H1 (cell line): ENCODE measurements around the gene GNLY. TPM values are rescaled to one million over a fixed set of nuclear protein-coding genes. Genes with fewer than 3 reads are reported as not detected.

Experiments used
- CTCF ChIA-PET: fragments of 300-600 bp; sonication (Branson Sonifier 250); formaldehyde crosslinking; loops from one replicate; lab custom pipeline; 2021; ENCODE audit not compliant: partially characterized antibody; lab: Charles Lee
- POLR2A ChIA-PET: fragments of 300-600 bp; sonication (Branson Sonifier 250); formaldehyde crosslinking; loops from one replicate; lab custom pipeline; 2021; ENCODE audit warnings: inconsistent platforms; ENCODE audit not compliant: partially characterized antibody; lab: Charles Lee
- DNase-seq, 2 experiments: peaks; one replicate each; pipeline versions ENCODE4 v3.0.0 to v3.0.0-alpha.2; 2010 to 2022; ENCODE audit warnings: low spot score in 2 of 2, low read depth in 1 of 2, mixed read lengths in 1 of 2
- FAIRE-seq: peaks from 2 replicates; lab custom pipeline; 2011; peaks lifted over from hg19 to GRCh38; lab: Jason Lieb, UNC
- H2AFZ ChIP-seq: 2 replicates; pipeline ENCODE4 v1.8.1; 2012; ENCODE audit warnings: low read length, inconsistent platforms
- H2AK5ac ChIP-seq: 2 replicates; pipeline ENCODE4 v1.6.1; 2013; ENCODE audit warnings: low read depth, low read length
- H2BK120ac ChIP-seq: replicated peaks from 2 replicates; pipeline ENCODE3; 2013; ENCODE audit warnings: low read depth, low read length, inconsistent platforms
- H2BK12ac ChIP-seq: 2 replicates; pipeline ENCODE4 v1.6.1; 2013; ENCODE audit warnings: low read depth, low read length
- H2BK15ac ChIP-seq: 2 replicates; pipeline ENCODE4 v1.6.1; 2013; ENCODE audit warnings: low read length
- H2BK20ac ChIP-seq: 2 replicates; pipeline ENCODE4 v1.6.1; 2013; ENCODE audit warnings: low read length
- H2BK5ac ChIP-seq: 2 replicates; pipeline ENCODE4 v1.6.1; 2013; ENCODE audit warnings: low read depth, low read length
- H3K14ac ChIP-seq: 2 replicates; pipeline ENCODE4 v1.6.1; 2013; ENCODE audit warnings: inconsistent platforms; ENCODE audit not compliant: insufficient read length
- H3K18ac ChIP-seq: 2 replicates; pipeline ENCODE4 v1.6.1; 2013; ENCODE audit warnings: low read length; ENCODE audit errors: extremely low read depth
- H3K23ac ChIP-seq: 2 replicates; pipeline ENCODE4 v1.6.1; 2013; ENCODE audit warnings: inconsistent platforms; ENCODE audit not compliant: insufficient read length
- H3K23me2 ChIP-seq: 2 replicates; pipeline ENCODE4 v1.6.1; 2013; ENCODE audit warnings: low read depth, low read length
- H3K27ac ChIP-seq: 2 replicates; pipeline ENCODE4 v1.6.1; 2011; ENCODE audit warnings: low read depth, low read length, inconsistent platforms
- H3K27me3 ChIP-seq, 4 experiments: replicated peaks in 1 of 4; 1 replicate in 1 of 4; 2 replicates in 3 of 4; pipeline versions ENCODE4 v1.6.1 to v1.8.1; 2011 to 2013; ENCODE audit warnings: low read length in 3 of 4, mild to moderate bottlenecking in 3 of 4, inconsistent platforms in 2 of 4, mixed read lengths in 2 of 4, moderate library complexity in 1 of 4; ENCODE audit not compliant: control insufficient read depth in 3 of 4, insufficient read depth in 3 of 4; ENCODE audit errors: extremely low read depth in 1 of 4
- H3K36me3 ChIP-seq, 4 experiments: 2 replicates each; pipeline versions ENCODE4 v1.6.1 to v1.8.1; 2011 to 2013; ENCODE audit warnings: mild to moderate bottlenecking in 4 of 4, low read length in 3 of 4, moderate library complexity in 2 of 4, control low read depth in 1 of 4, inconsistent platforms in 1 of 4; ENCODE audit not compliant: insufficient read depth in 4 of 4, control insufficient read depth in 2 of 4
- H3K4ac ChIP-seq: replicated peaks from 2 replicates; pipeline ENCODE3; 2013; ENCODE audit warnings: low read length, low read depth, mixed read lengths, inconsistent platforms; ENCODE audit not compliant: insufficient read length
- H3K4me1 ChIP-seq, 4 experiments: replicated peaks in 1 of 4; 1 replicate in 1 of 4; 2 replicates in 3 of 4; pipeline versions ENCODE4 v1.6.1 to v1.8.1; 2011 to 2013; ENCODE audit warnings: low read length in 3 of 4, inconsistent platforms in 2 of 4, mixed read lengths in 1 of 4; ENCODE audit not compliant: insufficient read depth in 4 of 4, control insufficient read depth in 3 of 4
- H3K4me2 ChIP-seq, 2 experiments: 2 replicates each; pipeline versions ENCODE4 v1.6.1 to v1.8.1; 2011 to 2013; ENCODE audit warnings: low read depth in 2 of 2, low read length in 2 of 2, control low read depth in 1 of 2, inconsistent platforms in 1 of 2, mild to moderate bottlenecking in 1 of 2; ENCODE audit not compliant: insufficient read depth in 1 of 2
- H3K4me3 ChIP-seq, 4 experiments: fragments of 200-600, 300-600 bp in 1 of 4; sonication (generic), shearing (Covaris generic), sonication (Bioruptor Twin) in 1 of 4; 2 replicates each; pipeline versions ENCODE4 v1.5.1 to v1.8.1; 2011 to 2016; ENCODE audit warnings: low read length in 4 of 4, low read depth in 3 of 4, control low read depth in 2 of 4, inconsistent platforms in 2 of 4, mild to moderate bottlenecking in 2 of 4, mixed read lengths in 1 of 4, moderate library complexity in 1 of 4; ENCODE audit not compliant: insufficient read depth in 2 of 4; ENCODE audit errors: extremely low read depth in 1 of 4
- H3K56ac ChIP-seq: replicated peaks from 2 replicates; pipeline ENCODE3; 2013; ENCODE audit warnings: low read depth, mild to moderate bottlenecking, mixed read lengths, low read length, inconsistent platforms; ENCODE audit not compliant: insufficient read length
- H3K79me1 ChIP-seq: 2 replicates; pipeline ENCODE4 v1.6.1; 2013; ENCODE audit warnings: low read depth, low read length, control low read depth
- H3K79me2 ChIP-seq, 2 experiments: 2 replicates each; pipeline versions ENCODE4 v1.6.1 to v1.8.1; 2012 to 2013; ENCODE audit warnings: low read length in 2 of 2, mild to moderate bottlenecking in 2 of 2, inconsistent platforms in 1 of 2; ENCODE audit not compliant: insufficient read depth in 2 of 2, control insufficient read depth in 1 of 2
- H3K9ac ChIP-seq, 4 experiments: replicated peaks in 1 of 4; 1 replicate in 1 of 4; 2 replicates in 3 of 4; pipeline versions ENCODE4 v1.6.1 to v1.8.1; 2011 to 2013; ENCODE audit warnings: low read depth in 3 of 4, low read length in 3 of 4, control low read depth in 2 of 4, mild to moderate bottlenecking in 2 of 4, moderate library complexity in 2 of 4, inconsistent platforms in 1 of 4; ENCODE audit errors: extremely low read depth in 1 of 4
- H3K9me3 ChIP-seq, 2 experiments: 2 replicates each; pipeline versions ENCODE4 v1.6.1 to v1.8.1; 2012 to 2013; ENCODE audit warnings: mild to moderate bottlenecking in 2 of 2, moderate library complexity in 2 of 2, control low read depth in 1 of 2, inconsistent platforms in 1 of 2, low read depth in 1 of 2, low read length in 1 of 2, mixed read lengths in 1 of 2; ENCODE audit not compliant: insufficient read depth in 2 of 2
- H4K20me1 ChIP-seq, 2 experiments: replicated peaks in 1 of 2; 2 replicates each; pipeline versions ENCODE3 to v1.8.1; 2011 to 2013; ENCODE audit warnings: inconsistent platforms in 2 of 2, low read length in 2 of 2, mild to moderate bottlenecking in 1 of 2; ENCODE audit not compliant: insufficient read depth in 2 of 2, control insufficient read depth in 1 of 2
- H4K5ac ChIP-seq: 2 replicates; pipeline ENCODE4 v1.6.1; 2013; ENCODE audit warnings: low read length, low read depth, mixed read lengths, inconsistent platforms; ENCODE audit not compliant: insufficient read length
- H4K8ac ChIP-seq: 2 replicates; pipeline ENCODE4 v1.8.0; 2013; ENCODE audit warnings: mild to moderate bottlenecking, moderate library complexity, low read length, inconsistent platforms; ENCODE audit not compliant: insufficient read depth; ENCODE audit errors: extremely low read depth
- H4K91ac ChIP-seq: replicated peaks from 2 replicates; pipeline ENCODE3; 2013; ENCODE audit warnings: low read length, mixed read lengths, inconsistent platforms; ENCODE audit not compliant: insufficient read length
- GABPA ChIP-seq: IDR thresholded peaks from 2 replicates; pipeline ENCODE4 v1.6.1; 2011; ENCODE audit warnings: mild to moderate bottlenecking, low read length, moderate library complexity, borderline replicate concordance; ENCODE audit not compliant: insufficient read depth
- WGBS, 2 experiments: shearing (Covaris generic) in 1 of 2; methylation state at CpG; one replicate each; pipeline versions ENCODE4 v1.1.6 to v1.1.7; 2013 to 2015; ENCODE audit warnings: low lambda C conversion rate in 2 of 2, mixed read lengths in 2 of 2, inconsistent platforms in 1 of 2, low coverage in 1 of 2, missing lambda C conversion rate in 1 of 2; ENCODE audit not compliant: insufficient replicate concordance in 2 of 2, insufficient coverage in 1 of 2, insufficient read length in 1 of 2; ENCODE audit errors: extremely low coverage in 1 of 2, missing lambda C conversion rate in 1 of 2; 5-methylcytosine and 5-hydroxymethylcytosine counted together
- polyA plus RNA-seq, 7 experiments: library from polyadenylated mRNA; depleted of rRNA in 3 of 7; stranded (reverse) in 5 of 7; unstranded in 2 of 7; fragments of >200 nt in 5 of 7; fragments of 200-250 nt in 2 of 7; gene quantifications; 1 replicate in 5 of 7; 2 replicates in 1 of 7; 4 replicates in 1 of 7; pipeline versions ENCODE4 v1.2.1 to v1.2.3, GENCODE V29; 2011 to 2013; ENCODE audit warnings: missing spikeins in 2 of 7, mixed read lengths in 2 of 7
- total RNA-seq: library from RNA; stranded (reverse); fragmentation: NEBNext Ultra II Directional; extraction: Animal tissue kit (Norgen Biotek cat#: 25700); gene quantifications from 2 replicates; pipeline ENCODE4 v1.2.1, GENCODE V29; 2021

The GNLY gene
- total and polyA plus RNA-seq, 2 of the 8 experiments (the other 6 are each of a cell fraction or from before 2014, with no cell fraction given): 0.03 TPM; not detected in 1

GRCh38 chr2:85660725-85661124 is 33.4 kb upstream of the GNLY start:
- H3K18ac ChIP-seq: no peak overlapping the region
- no peak overlapping the region for H3K4me2 ChIP-seq
- no peak overlapping the region for H2BK12ac ChIP-seq
- H3K56ac ChIP-seq: no peak overlapping the region
- H4K5ac ChIP-seq: no peak overlapping the region
- H3K79me2 ChIP-seq: no peaks in the 10 kb centered on the region
- H2BK5ac ChIP-seq: no peak overlapping the region
- no peak overlapping the region for H3K27ac ChIP-seq
- peaks cover 2 to 3% of the 10 kb centered on the region in 2 experiments for H4K20me1 ChIP-seq
- H2AK5ac ChIP-seq: no peak overlapping the region
- FAIRE-seq (no peak), DNase-seq (no peak)
- no peak overlapping the region for H3K4me3 ChIP-seq
- no peak overlapping the region for H3K14ac ChIP-seq
- H2BK120ac ChIP-seq: no peak overlapping the region
- H3K4me1 ChIP-seq: peaks cover 0 to 3% (median 0%) of the 10 kb centered on the region in 4 experiments; a peak in 1 of 7 replicates
- H3K4ac ChIP-seq: no peak overlapping the region
- no peak overlapping the region for H2AFZ ChIP-seq
- ChIA-PET POLR2A (interaction anchor here (1.2 to 2.6 kb wide), 2 partner anchors 14 to 151 kb away, joined by 3 to 9 read pairs; no protein-coding TSS in a partner anchor), CTCF (interaction anchor here (0.6 to 5.8 kb wide), 14 partner anchors 12 to 181 kb away, joined by 3 to 38 read pairs (median 3); no protein-coding TSS in a partner anchor)
- no peak overlapping the region for H3K9ac ChIP-seq
- no peaks in the 10 kb centered on the region for H3K27me3 ChIP-seq
- H2BK15ac ChIP-seq: no peak overlapping the region
- 91% methylated on average over 7 of the region's 7 CpGs; no CpG with 5 or more reads in 1 of the 2 experiments for WGBS, 2 experiments
- TF ChIP-seq GABPA: no peak
- no peak overlapping the region for H4K8ac ChIP-seq
- H3K23ac ChIP-seq: no peak overlapping the region
- no peak overlapping the region for H2BK20ac ChIP-seq
- no peaks in the 10 kb centered on the region for H3K9me3 ChIP-seq
- no peaks in the 10 kb centered on the region for H3K23me2 ChIP-seq
- H4K91ac ChIP-seq: no peak overlapping the region
- H3K36me3 ChIP-seq: peaks cover 0 to 5% (median 1%) of the 10 kb centered on the region in 4 experiments; a peak in 2 of 8 replicates
- H3K79me1 ChIP-seq: no peaks in the 10 kb centered on the region; the same call in 1 of the 2 replicates
